ENCODE measurements around the gene KCNQ1. TPM values are rescaled to one million over a fixed set of nuclear protein-coding genes. Genes with fewer than 3 reads are reported as not detected.

KCNQ1 gene
- total RNA-seq, 1 donor from 2014 or later, result 8.5 TPM

- peaks cover 74% of the 10 kb centered on the region for H3K36me3 Mint-ChIP-seq
- no peak overlapping the region for H3K4me3 Mint-ChIP-seq
- TF ChIP-seq CTCF (IDR thresholded peaks at IDR 0.05; ENCODE audit: unreplicated experiment), result no peak
- DNase-seq (ENCODE audit: low spot score in 2 of 2, unreplicated experiment in 2 of 2), result no peak
- H3K4me1 Mint-ChIP-seq, result peaks cover 4% of the 10 kb centered on the region
- H3K27me3 Mint-ChIP-seq (ENCODE audit: low read depth), result no peaks in the 10 kb centered on the region
- peak overlapping the region; percentile 6 for H3K27ac Mint-ChIP-seq
- peaks cover 59% of the 10 kb centered on the region for H3K9me3 Mint-ChIP-seq
Observed at GRCh38 chr11:2651054-2651617, 206.3 kb downstream of the KCNQ1 start.

- Mint-ChIP-seq H3K4me1 (peaks cover 5% of the 10 kb centered on the region), H3K36me3 (peaks cover 76% of the 10 kb centered on the region), H3K27me3 (ENCODE audit: low read depth) (no peaks in the 10 kb centered on the region), H3K4me3 (no peak overlapping the region), H3K9me3 (peaks cover 62% of the 10 kb centered on the region), H3K27ac (no peak overlapping the region)
- DNase-seq (ENCODE audit: low spot score in 2 of 2, unreplicated experiment in 2 of 2), result no peak
- no peak for TF ChIP-seq CTCF (IDR thresholded peaks at IDR 0.05; ENCODE audit: unreplicated experiment)
Observed at GRCh38 chr11:2651826-2652271, 207.0 kb downstream of the KCNQ1 start.

- Mint-ChIP-seq H3K4me1 (peaks cover 5% of the 10 kb centered on the region), H3K27me3 (ENCODE audit: low read depth) (no peaks in the 10 kb centered on the region), H3K36me3 (peaks cover 76% of the 10 kb centered on the region), H3K27ac (peak overlapping the region; percentile 79), H3K4me3 (no peak overlapping the region), H3K9me3 (peaks cover 58% of the 10 kb centered on the region)
- TF ChIP-seq CTCF (IDR thresholded peaks at IDR 0.05; ENCODE audit: unreplicated experiment), result no peak
- no peak for DNase-seq (ENCODE audit: low spot score in 2 of 2, unreplicated experiment in 2 of 2)
Observed at GRCh38 chr11:2652333-2653197, 207.8 kb downstream of the KCNQ1 start.

- Mint-ChIP-seq H3K36me3 (peaks cover 76% of the 10 kb centered on the region), H3K27me3 (ENCODE audit: low read depth) (no peaks in the 10 kb centered on the region), H3K4me1 (peaks cover 5% of the 10 kb centered on the region), H3K4me3 (no peak overlapping the region), H3K27ac (peak overlapping the region; percentile 79), H3K9me3 (peaks cover 54% of the 10 kb centered on the region)
- no peak for DNase-seq (ENCODE audit: low spot score in 2 of 2, unreplicated experiment in 2 of 2)
- no peak for TF ChIP-seq CTCF (IDR thresholded peaks at IDR 0.05; ENCODE audit: unreplicated experiment)
Observed at GRCh38 chr11:2653198-2653551, 208.4 kb downstream of the KCNQ1 start.

- Mint-ChIP-seq H3K27ac (no peak overlapping the region), H3K4me1 (peaks cover 5% of the 10 kb centered on the region), H3K9me3 (peaks cover 54% of the 10 kb centered on the region), H3K4me3 (no peak overlapping the region), H3K27me3 (ENCODE audit: low read depth) (no peaks in the 10 kb centered on the region), H3K36me3 (peaks cover 82% of the 10 kb centered on the region)
- TF ChIP-seq CTCF (IDR thresholded peaks at IDR 0.05; ENCODE audit: unreplicated experiment), result no peak
- no peak for DNase-seq (ENCODE audit: low spot score in 2 of 2, unreplicated experiment in 2 of 2)
Observed at GRCh38 chr11:2653930-2654739, 209.3 kb downstream of the KCNQ1 start.
